ENCODE data around the gene SMAD4.
"Not testable (repeated sequence)": the region's sequence is repeated elsewhere in the genome, so short reads cannot be mapped to it uniquely, and the experiment has no call there.

The SMAD4 gene

GRCh38 chr18:51111633-51112355 is 81.8 kb downstream of the SMAD4 start:
- DNase-seq: not testable (repeated sequence)

- DNase-seq: not testable (repeated sequence)
Observed at GRCh38 chr18:51116996-51117395, 87.0 kb downstream of the SMAD4 start.

- DNase-seq: not testable (repeated sequence)
Observed at GRCh38 chr18:51119561-51119960, 89.5 kb downstream of the SMAD4 start.

- DNase-seq: not testable (repeated sequence)
Observed at GRCh38 chr18:51119976-51120375, 90.0 kb downstream of the SMAD4 start.

- no peak for DNase-seq
Observed at GRCh38 chr18:51120809-51121596, 91.0 kb downstream of the SMAD4 start.

- no peak for DNase-seq
Observed at GRCh38 chr18:51121597-51121857, 91.5 kb downstream of the SMAD4 start.

- no peak for DNase-seq
Observed at GRCh38 chr18:51122266-51123045, 92.4 kb downstream of the SMAD4 start.

GRCh38 chr18:51123046-51123395 is 93.0 kb downstream of the SMAD4 start:
- no peak for DNase-seq

GRCh38 chr18:51123481-51123880 is 93.5 kb downstream of the SMAD4 start:
- DNase-seq: no peak

GRCh38 chr18:51123936-51124486 is 94.0 kb downstream of the SMAD4 start:
- no peak for DNase-seq

- DNase-seq: no peak
Observed at GRCh38 chr18:51125976-51126375, 96.0 kb downstream of the SMAD4 start.

GRCh38 chr18:51127664-51128063 is 97.7 kb downstream of the SMAD4 start:
- DNase-seq: no peak

- DNase-seq: no peak
Observed at GRCh38 chr18:51128533-51128932, 98.5 kb downstream of the SMAD4 start.

- no peak for DNase-seq
Observed at GRCh38 chr18:51132256-51132935, 102.4 kb downstream of the SMAD4 start.

GRCh38 chr18:51133580-51134160 is 103.7 kb downstream of the SMAD4 start:
- DNase-seq: no peak
